GM12892 (cell line): ENCODE measurements around the gene PRKAG2.

Source experiments
- DNase-seq: peaks from one replicate; pipeline ENCODE4 v3.0.0; 2011; ENCODE audit not compliant: insufficient read length
- FAIRE-seq: peaks from 2 replicates; lab custom pipeline; 2011; peaks lifted over from hg19 to GRCh38; lab: Jason Lieb, UNC
- POLR2A ChIP-seq: IDR thresholded peaks from 2 replicates; pipeline ENCODE4 v1.6.1; 2011; ENCODE audit warnings: low read depth, low read length, control low read depth
- POLR2AphosphoS5 ChIP-seq: IDR thresholded peaks from 2 replicates; pipeline ENCODE4 v1.6.1; 2011; ENCODE audit warnings: low read depth, low read length, control low read depth
- TAF1 ChIP-seq: IDR thresholded peaks from 2 replicates; pipeline ENCODE4 v1.6.1; 2011; ENCODE audit warnings: low read depth, mild to moderate bottlenecking, control low read depth, low read length, borderline replicate concordance

PRKAG2 gene

DNA sequence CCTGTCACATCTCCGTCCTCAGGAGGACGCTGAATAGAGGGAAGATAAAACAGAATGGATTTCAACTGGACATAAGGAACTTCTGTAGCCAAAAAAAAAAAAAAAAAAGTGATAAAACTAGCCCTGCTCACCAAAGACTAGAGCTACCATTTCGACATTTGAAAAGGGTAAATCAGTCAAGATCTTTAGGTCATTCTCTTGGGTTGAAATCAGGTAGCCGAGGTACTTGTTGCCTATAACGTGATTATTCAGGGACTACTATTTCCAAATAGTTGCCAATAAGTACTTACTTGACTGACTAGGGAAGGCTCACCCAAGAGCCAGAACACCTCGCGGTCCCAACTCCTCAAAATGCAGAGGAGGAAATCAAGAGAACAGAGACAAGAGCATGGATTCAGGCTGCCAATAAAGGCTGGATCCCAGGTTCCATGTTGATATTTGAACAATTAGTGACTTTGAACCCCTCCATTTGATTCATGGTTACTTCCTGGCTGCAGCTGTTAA, 359.3 kb downstream of the PRKAG2 start:
- DNase-seq (no peak), FAIRE-seq (no peak)
- TF ChIP-seq POLR2A = no peak
- TF ChIP-seq POLR2AphosphoS5 = no peak
- no peak for TF ChIP-seq TAF1

DNA sequence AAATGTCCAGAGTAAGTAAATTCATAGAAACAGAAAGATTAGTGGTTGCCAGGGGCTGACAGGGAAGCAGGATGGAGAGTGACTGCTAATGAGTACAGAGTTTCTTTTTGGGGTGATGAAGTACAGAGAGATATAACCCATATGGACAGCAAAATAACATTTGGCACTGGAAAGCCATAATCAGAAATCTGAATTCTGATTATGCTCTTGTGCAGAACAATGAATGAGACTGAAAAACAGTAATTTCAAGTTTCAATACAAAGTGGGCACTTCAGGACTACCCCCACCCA, 361.7 kb downstream of the PRKAG2 start:
- DNase-seq (no peak), FAIRE-seq (no peak)
- TF ChIP-seq POLR2AphosphoS5 (no peak), TAF1 (no peak), POLR2A (no peak)

DNA sequence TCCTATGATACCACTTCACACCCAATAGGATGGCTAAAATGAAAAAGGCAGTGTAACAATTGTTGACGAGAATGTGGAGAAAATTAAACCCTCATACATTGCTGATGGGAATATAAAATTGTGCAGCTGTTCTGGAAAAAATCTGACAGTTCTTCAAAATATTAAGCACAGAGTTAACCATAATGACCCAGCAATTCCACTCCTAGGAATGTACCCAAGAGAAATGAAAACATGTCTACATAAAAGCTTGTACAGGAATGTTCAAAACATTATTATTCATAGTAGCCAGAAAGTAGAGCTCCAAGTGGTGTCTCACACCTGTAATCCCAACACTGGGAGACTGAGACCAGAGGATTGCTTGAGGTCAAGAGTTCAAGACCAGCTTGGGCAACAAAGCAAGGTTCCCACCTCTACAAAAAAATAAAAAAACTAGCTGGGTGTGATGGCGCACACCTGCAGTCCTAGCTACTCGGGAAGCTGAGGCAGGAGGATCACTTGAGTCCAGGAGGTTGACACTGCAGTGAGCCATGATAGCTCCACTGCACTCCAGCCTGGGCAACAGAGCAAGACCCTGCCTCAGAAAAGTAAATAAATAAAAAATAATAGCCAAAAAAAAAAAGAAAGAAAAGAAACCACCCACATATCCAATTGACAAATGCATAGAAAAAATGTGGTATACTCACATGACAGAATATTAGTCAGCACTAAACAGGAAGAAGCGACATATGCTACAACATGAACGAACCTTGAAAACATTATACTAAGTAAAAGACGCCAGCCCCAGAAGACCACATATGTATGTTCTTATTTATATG, 362.2 kb downstream of the PRKAG2 start:
- DNase-seq = no peak
- FAIRE-seq = no peak
- no peak for TF ChIP-seq TAF1
- TF ChIP-seq POLR2AphosphoS5 = no peak
- no peak for TF ChIP-seq POLR2A

DNA sequence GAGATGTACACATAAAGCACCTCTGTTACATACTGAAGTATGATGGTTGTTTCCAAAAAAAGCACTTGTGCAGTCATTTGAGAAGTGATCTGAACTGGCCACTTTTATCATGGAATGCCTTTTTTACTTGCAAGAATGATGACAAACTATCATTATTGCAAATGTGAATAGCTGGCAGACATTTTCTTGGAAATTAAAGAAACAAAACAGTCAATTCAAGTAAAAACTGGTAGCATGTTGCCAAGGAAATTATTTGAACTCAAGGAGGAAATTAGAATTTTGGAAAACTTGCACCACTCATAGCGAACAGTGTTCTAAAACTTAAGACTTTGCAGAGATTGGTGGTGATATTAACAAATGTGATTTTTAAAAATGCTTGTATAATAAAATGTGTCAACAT, 363.8 kb downstream of the PRKAG2 start:
- no peak for TF ChIP-seq TAF1
- FAIRE-seq = no peak
- no peak for DNase-seq

DNA sequence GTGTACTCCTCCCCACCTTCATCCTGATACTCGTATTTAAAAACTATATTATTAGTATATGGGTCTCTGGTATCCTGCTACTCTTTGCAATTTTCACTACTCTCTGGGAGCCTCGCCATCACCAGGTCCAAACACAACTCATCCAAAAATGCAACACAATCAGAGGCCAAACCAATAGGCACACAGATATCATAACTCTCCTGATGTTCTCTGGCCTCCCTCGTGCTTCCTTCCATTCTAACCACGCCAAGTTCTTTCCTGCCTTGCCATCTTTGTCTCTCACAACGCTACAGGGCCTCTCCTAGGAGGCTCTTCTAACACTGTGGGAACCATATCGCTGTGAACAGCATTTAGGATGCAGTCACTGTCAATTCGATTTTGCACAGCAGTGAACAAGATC, 364.6 kb downstream of the PRKAG2 start:
- no peak for TF ChIP-seq POLR2A
- no peak for TF ChIP-seq TAF1
- TF ChIP-seq POLR2AphosphoS5 = no peak
- DNase-seq (no peak), FAIRE-seq (no peak)

DNA sequence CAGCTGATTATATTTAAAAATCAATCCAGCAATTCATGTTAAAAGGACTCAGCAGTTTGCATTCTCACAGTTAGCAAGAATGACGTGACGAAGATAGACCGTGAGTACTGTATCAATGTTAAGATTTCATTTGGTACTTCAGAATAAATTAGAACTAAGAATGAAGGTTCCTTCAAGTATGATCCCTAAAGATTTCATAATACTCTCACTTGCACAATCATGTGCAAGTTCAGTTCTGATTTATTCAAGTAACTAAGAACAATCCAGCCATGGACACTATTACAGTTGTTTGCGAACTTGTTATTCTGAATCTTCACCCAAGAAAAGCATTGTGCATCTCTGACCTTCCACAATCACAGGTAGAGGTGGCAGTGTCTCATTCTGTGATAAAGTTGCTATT, 365.0 kb downstream of the PRKAG2 start:
- DNase-seq = no peak
- TF ChIP-seq POLR2A = no peak
- no peak for TF ChIP-seq TAF1
- TF ChIP-seq POLR2AphosphoS5 = no peak
- FAIRE-seq = no peak

DNA sequence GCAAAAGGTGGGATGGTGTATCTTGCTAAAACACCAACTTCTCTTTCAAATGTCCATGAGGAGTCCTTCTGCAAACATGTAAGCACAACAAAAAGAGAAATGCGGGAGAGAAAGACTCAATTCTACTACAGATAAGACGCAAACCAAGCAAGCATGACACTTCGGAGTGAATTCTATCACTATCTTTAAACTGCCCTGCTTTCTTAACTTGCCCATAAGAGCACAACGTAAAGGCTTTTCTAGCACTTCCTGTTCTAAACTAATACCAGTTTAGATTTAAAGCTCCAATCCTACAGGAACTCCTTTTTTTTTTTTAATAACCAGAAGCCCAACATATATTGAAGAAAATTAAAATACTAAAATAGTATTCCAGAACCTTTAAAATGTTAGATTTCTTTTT, 365.6 kb downstream of the PRKAG2 start:
- DNase-seq = no peak
- no peak for FAIRE-seq
- TF ChIP-seq POLR2AphosphoS5 = no peak
- no peak for TF ChIP-seq POLR2A
- no peak for TF ChIP-seq TAF1

DNA sequence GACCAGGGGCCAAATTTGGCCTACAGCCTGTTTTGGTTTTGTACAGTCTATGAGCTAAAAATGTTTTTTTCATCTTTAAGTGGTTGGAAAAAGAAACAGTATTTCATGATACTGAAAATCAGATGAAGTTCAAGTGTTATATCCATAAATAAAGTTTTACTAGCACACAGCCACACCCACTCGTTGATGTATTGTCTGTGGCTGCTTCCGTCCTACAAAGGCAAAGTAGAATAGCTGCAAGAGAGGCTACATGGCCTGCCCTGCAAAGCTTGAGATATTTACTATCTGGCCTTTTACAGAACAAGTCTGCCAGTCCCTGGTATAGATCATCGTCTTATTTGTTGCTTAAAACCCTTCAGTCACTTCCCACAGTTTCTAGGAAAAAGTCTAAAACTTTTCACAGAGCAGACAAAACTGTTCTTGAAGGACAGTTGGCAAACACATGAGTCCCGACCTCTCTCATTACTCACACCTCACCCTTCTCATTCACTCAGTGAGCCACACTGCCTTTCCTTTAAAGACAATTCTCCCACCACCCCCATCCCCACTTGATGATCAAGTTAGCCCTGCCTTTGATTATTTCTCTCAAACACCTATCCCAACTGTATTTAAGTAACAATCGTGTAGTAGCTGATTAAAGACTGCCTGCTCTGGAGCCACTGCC, 367.1 kb downstream of the PRKAG2 start:
- DNase-seq = no peak
- no peak for FAIRE-seq
- TF ChIP-seq TAF1 = no peak
- no peak for TF ChIP-seq POLR2AphosphoS5
- TF ChIP-seq POLR2A = no peak

DNA sequence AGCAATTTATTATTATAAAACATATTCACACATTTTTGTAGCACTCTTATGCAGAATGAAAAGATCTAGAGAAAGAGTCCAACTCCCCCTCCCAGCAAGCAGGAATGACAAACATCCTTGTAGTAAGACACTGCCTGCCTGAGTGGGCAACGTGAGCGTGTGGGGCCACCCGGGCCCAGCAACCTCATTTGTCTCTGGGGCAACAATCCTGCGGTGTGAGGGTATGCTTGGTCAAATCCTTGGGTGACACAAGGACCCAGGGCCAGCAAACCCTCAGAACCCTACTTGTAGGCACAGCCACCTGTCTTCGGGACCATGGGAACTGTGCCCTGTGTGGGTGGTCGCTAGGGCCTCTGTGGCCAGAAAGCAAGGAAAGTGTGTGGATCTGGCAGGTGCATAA, 367.9 kb downstream of the PRKAG2 start:
- DNase-seq = no peak
- TF ChIP-seq TAF1 (no peak), POLR2AphosphoS5 (no peak), POLR2A (no peak)
- no peak for FAIRE-seq

DNA sequence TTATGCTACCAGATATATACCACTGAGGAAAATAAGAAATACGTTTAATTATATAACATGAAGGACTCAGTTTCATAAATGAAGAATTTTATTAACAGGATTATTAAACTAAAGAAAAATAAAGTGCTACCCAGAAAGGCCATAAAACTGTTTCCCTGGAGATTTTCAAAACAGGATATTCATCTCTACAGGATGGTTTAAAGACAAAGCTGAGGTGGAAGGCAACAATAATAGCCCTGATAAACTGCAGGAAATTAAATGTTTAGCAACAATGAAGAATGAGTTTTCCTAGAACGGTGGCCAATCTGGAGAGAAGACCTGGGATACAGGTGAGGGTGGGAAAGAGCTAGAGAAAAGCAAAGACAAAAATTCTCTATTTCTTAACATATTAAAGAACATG, 369.1 kb downstream of the PRKAG2 start:
- DNase-seq (no peak), FAIRE-seq (no peak)
- no peak for TF ChIP-seq POLR2AphosphoS5
- no peak for TF ChIP-seq TAF1
- no peak for TF ChIP-seq POLR2A

DNA sequence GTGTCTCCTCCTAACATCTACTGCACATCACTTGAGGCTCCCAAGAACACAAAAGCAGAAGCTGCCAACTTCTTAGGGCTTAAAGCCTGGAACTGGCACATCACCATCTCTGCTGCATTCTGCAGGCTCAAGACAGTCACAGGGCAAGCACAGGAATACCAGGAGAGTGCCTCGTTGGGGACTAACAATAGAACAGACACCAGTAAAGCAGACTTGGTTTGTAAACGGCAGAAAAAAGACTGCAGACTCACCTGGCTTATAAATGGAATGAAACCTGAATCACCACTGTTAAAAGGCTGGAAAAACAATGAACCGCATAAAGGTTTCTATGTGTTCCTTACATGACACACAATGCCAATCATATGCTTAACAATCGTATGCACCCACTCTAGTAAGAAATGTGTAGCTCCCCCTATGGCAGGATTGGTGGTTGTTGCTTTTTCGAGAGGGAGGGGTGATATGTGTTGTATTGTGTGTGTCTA, 370.0 kb downstream of the PRKAG2 start:
- FAIRE-seq (no peak), DNase-seq (no peak)
- no peak for TF ChIP-seq TAF1
- TF ChIP-seq POLR2A = no peak
- no peak for TF ChIP-seq POLR2AphosphoS5
